GM04503 (cell line): ENCODE data around the gene VSTM2B.
A peak's percentile ranks its signal among the peaks of the same experiment; 100 is the strongest.

Source experiments
- DNase-seq: peaks from one replicate; pipeline ENCODE4 v3.0.0-alpha.2; 2012; ENCODE audit warnings: low read depth

The VSTM2B gene

DNA sequence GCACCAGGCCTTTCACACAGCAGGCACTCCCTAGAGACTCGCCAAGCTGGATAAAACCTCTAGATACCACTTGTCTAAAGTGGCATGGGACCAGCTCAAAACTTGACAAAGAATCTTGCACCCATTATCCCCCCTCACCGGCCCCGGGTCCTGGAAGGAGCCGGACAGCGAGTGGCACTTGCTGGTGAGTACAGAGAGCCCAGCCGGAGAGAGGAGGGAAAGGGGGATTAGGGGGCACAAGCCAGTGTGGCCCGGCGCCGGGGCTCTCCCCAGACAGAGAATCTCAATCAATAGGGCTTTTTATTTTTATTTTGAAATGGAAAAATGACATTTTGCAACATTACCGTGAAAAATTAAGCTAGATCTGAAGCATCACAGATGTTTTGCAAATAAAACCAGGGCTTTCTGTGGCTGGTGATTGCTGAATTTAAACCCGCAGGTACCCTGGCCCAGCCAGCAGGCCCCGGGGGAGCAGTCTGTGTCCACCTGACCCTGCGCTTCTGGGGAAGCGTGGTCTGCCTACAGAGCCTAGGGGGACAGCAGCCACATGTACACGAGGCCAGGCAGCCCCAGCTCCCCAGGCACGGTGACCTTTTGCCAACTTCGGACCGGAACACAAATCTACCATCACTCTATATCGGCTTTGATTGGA, 10.0 kb upstream of the VSTM2B start:
- DNase-seq, result no peak

DNA sequence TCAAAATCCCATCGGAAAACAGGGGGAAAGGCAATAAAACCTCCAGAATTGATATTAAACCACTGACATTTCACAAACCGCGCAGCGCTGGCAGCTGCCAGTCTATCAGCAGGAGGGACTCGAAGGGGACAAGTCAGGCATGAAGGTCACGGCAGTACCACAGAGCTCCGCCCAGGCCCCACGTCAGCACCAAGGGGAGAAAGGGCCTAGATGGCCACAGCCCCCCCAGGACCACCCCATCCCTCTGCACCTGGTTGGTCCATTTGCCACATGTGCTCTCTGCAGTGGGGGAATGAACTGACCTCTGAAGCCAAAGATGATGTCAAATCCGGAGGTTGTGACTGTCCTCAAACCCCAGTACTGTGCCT, 9.5 kb upstream of the VSTM2B start:
- no peak for DNase-seq

- no peak for DNase-seq
These were observed 8.9 kb upstream of the VSTM2B start for GRCh38 chr19:29516821-29517395.

DNA sequence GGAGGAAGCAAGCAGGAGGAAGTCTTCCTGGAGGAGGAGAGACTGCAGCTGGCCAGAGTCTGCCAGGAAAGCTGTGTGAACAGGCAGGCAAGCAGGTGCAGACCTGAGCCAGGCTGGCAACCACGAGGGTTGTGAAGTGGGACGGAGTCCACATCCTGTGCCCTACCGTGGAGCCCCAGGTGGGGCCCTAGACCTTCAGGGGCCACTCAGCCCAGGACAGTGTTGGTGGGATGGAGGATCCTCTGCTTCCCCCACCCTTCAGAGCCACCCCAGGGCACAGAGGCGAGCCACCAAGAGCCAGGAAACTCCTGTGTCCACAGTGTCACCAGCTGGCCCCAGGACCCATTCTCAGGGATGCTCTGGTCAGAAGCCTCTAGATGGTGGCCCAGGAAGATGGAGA, 8.4 kb upstream of the VSTM2B start:
- DNase-seq, result no peak

DNA sequence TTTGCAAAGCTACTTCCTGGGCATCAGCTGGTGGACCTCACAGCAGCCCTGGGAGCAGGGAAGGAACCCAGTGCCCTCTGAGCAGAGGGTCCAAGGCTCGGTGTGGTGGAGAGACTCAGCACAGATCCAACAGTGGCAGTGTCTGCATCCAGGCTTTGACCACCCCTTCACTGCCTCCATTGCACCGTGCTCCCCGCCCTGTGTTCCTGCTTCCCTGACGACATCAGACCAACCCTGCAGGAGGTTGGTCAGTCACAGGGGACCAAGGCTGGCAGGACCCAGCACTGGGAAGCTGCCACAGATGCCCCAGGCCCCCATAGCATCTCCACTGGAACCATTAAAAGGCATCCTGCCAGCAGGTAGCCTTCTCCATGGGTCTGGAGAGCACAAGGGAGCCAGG, 7.8 kb upstream of the VSTM2B start:
- no peak for DNase-seq

DNA sequence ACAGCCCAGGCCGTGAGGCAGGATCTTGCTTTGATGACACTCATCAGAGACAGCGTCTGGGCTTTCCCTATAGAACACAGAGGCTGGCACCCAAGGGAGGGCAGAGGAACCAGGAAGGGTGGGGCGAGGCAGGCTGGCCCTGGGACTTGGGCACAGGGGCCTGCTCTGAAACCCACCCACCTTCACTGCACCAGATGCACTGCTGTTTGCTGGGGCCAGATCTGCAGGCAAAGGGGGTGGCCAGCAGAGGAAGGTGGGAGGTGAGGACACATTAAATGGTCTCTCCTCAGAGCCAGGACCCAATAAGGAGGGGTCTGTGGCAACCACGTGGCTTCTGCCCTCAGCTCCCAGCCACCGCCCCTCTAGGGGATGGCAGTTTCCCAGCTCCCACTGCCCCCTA, 6.6 kb upstream of the VSTM2B start:
- DNase-seq, result no peak

DNA sequence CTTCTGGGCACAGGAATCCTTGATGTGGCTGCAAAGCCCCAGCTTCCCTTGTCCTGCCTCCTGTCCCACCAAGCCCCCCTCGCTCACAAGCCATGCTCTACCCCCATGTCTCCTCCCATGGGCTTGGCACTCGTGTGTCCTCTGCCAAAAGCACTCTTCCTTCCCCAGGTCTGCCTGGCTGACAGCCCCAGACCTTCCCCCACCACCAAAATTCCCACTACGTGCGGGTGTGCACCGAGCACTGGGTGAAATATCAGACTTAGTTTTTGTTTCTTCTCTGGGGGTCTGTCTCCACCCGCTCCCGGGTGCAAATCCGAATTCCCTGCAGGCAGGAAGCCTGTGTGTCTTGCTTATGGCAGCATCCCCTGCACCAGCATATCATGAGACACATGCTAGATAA, 5.9 kb upstream of the VSTM2B start:
- DNase-seq, result no peak

DNA sequence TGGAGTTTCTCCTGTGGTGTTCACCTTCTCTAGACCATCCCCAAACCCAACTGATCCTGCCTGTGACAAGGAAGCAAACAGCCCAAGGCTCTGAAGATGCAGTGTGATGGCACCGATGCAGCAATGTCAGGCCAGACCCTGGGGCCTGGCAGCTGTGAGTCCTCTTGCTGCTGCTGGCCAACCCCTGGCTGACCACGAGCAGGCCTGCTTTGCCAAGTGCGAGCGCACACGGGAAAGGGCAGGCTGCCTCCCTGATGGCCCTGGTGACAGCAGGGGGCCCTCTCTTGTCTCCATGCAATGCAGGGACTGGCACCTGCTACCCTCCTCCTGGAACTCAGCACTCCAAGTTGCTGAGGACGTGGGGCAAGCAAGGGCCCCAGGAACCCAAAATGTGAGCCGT, 5.4 kb upstream of the VSTM2B start:
- DNase-seq, result no peak

DNA sequence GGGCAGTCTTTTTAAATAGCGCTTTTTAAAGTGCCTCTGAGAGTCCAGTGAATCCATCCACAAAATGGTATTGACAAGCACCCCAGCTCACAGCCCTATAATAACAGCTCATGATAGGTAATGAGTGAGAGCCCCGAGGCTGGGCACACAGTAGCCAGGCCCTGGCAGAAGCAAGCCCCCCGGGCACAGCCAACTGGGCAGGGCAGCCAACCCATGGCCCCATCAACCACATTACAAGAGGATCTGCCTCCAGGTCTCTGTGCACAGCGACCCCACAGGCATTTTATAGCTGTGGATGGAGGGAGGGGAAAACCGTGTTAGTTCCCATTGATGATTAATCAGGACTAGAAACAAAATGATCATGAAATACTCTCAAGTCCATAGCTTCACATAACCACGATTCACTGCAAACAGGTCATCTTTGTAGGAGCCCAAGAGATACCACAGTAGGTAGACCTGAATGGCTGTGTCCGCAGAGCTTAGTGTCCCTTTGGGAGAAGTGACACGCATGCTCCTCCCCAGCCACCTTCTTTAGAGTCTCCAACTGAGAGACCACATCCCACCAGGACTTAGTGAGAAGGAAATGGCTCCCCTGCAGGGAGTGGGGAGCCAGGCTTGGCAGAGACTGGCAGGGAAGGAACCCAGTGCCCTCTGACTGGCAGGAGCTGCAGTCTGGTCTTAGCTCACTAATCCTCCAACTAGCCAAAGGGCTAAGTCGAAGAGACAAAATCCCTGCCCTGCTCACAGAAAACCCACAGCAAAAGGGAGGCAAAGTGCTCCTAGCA, 4.3 kb upstream of the VSTM2B start:
- DNase-seq, result no peak

DNA sequence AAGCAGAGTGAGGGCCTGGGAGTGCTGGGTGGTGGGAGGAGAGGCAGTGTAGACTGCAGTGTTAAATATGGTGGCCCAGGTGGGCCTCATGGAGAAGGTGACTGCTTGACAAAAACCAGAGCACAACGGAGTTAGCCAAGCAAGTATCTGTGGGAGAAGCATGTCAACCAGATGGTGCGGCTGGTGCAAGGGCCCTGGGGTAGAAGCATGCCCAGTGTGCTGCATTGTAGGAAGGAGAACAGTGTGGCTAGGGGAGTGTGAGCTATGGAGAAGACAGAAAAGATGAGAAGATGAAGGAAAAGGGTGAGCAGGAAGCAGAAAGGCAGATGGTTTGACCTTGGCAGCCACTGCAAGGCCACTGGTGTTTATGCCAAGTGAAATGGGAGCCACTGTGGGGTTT, 2.2 kb upstream of the VSTM2B start:
- DNase-seq, result no peak

DNA sequence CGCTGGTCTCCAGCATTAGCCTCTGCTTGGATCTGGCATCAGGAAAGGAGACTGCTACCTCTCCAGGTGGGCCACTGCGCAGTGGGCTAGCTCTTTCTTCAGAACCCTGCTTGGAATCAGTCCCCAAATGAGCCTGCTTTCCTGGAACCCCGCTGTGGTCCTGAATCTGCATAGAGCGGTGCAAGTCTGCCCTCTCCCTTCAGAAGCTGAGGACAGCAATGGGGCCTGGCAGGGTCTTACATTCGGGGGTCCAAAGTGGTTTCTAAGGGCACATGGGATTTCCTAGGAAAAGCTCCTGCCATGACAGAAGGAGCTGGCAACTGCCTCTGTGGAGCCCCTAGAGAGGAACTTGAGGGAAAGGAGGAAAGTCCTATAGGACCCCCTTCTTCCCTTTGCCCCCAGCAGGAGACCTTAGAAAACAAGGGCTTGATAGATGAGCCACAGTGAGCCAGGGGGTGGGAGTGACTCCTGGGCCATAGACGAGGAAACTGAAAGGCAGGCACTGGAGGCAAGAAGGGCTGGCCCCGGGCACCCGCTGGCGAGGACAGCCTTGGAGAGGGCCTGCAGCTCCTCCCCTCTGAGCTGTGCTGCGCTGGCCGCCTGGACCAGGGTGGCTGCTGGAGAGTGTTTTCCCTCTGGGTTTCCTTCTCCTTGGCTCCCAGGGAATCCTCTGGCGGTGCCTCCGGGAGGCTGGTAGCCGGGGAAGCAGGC, 1.4 kb upstream of the VSTM2B start:
- no peak for DNase-seq

DNA sequence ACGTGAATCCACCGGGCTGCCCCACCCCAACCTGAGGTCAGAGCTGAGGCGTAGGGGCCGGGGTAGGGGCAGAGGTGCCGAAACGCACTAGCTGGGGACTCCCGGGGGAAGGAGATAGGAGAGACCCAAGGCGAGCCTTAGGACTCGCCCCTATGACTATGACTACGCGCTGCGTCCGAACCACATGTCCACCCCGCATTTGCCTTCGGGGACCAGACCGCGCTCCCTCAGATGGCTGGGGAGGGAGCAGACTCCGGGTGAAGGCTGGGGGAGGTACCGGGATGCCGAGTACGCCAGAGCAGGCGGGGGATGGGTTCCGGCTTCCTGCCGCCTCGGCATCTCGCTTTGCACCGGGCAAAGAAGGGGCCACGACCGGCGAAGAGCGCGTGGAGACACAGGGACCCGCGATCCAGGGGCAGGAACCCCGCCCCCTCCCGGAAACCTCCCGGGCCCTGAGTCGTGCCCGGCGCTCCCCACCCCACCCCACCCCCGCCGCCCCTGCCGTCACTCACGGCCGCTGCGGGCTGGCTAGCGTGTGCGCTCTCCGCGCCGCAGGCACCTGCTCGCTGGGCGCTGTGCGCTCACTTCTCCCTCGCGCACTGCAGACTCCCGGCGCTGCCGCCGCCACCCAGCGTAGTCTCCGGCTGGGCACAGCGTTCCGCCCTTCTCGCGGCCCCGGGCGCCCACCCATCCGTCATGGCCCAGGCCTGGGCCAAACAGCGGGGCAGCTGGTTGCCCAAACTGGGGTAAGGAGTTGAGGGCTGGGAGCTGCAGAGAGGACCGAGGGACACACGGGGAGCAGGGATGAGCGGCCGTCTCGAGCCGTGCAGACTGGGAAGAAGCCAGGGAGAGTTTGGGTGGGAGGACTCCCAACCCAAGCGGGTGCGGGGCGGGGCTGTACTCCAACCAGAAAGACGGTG, 622 bp upstream of the VSTM2B start:
- no peak for DNase-seq

GRCh38 chr19:29526730-29527499, 1.1 kb downstream of the VSTM2B start:
- DNase-seq, result no peak

DNA sequence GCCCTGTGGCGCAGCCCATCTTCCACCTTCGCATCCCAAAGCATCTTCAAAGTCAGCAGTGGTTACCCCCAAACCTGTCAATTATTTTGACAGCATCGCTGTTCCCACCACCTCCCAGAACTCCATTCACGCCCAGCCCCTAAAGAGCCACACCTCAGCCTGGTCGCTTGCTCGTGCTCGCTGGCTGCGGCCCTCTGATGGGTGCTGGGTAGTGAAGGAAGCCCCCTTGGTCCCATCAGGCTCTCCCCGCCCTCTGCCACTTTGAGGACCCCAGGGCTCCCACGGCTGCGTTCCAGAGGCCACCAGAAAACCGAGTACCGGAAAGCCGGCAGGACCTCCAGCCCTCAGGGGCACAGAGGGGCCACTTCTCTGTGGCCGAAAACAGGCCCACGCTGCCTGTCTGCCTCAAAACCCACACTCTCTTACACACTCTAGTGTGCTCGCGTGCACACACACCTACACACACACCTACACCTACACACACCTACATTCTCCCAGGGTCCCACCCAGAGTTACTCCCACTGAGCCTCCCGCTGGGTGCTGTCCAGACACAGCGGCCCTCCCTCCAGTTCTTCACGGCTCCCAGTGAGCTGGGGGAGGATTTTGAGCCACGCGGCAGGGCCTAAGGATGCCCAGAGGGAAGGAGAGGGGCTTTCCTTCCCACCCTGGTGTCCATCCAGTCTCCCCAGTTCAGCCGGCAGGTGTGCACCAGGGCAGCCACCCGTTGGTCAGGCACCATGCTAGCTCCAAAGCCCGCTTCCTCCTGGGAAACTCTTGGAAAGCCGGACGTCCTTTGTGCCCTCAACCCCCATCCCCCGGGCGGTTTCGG, 1.9 kb downstream of the VSTM2B start:
- DNase-seq, result no peak

- DNase-seq, result peak; percentile 5
These were observed 2.7 kb downstream of the VSTM2B start for GRCh38 chr19:29528350-29528945.

- DNase-seq, result no peak
These were observed 3.3 kb downstream of the VSTM2B start for GRCh38 chr19:29528946-29529645.

DNA sequence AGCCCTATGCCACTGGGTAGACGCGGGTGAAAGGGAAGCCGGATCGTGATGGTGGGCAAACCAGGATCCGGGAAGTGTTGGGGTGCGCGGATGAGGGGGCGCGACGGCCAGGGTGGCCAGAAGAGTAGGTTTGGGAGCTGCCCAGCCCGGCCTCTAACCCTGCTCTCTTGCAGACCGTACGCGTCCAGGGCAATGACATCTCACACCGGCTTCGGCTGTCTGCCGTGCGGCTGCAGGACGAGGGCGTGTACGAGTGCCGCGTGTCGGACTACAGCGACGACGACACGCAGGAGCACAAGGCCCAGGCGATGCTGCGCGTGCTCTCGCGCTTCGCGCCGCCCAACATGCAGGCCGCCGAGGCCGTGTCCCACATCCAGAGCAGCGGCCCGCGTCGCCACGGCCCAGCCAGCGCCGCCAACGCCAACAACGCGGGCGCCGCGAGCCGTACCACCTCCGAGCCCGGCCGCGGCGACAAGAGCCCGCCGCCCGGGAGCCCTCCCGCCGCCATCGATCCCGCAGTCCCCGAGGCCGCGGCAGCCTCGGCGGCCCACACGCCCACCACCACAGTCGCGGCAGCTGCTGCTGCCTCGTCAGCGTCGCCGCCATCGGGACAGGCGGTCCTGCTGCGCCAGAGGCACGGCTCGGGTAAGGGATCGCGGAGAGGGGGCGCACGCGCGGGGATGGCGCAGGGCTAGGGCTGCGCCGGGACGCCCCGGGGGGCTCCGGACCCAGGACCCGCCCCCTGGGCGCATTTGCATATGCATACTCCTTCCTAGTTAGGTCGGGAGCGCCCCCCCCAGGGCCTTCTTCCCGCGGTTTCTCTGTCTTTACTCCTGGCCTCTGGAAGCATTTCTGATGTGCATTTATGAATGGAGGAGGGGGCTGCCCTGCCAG, 4.1 kb downstream of the VSTM2B start:
- no peak for DNase-seq
